Skeletal muscle satellite cell (primary cell): ENCODE results near the gene MMGT1.
"Not testable (repeated sequence)": the region's sequence is repeated elsewhere in the genome, so short reads cannot be mapped to it uniquely, and the experiment has no call there.

Source experiments
- H3K27me3 ChIP-seq: 2 replicates; pipeline ENCODE4 v1.7.0; 2013; ENCODE audit warnings: low read length; ENCODE audit not compliant: control insufficient read depth, insufficient read depth
- H3K36me3 ChIP-seq: 2 replicates; pipeline ENCODE4 v1.7.0; 2013; ENCODE audit warnings: mild to moderate bottlenecking, control low read depth, low read length; ENCODE audit not compliant: insufficient read depth
- H3K4me1 ChIP-seq: 2 replicates; pipeline ENCODE4 v1.7.0; 2013; ENCODE audit warnings: low read length; ENCODE audit not compliant: control insufficient read depth, insufficient read depth
- H3K4me2 ChIP-seq: 2 replicates; pipeline ENCODE4 v1.7.0; 2013; ENCODE audit warnings: mild to moderate bottlenecking, low read length
- H3K4me3 ChIP-seq: 2 replicates; pipeline ENCODE4 v1.7.0; 2013; ENCODE audit warnings: low read length
- H3K9ac ChIP-seq: 2 replicates; pipeline ENCODE4 v1.7.0; 2013; ENCODE audit warnings: mild to moderate bottlenecking, low read depth, low read length, moderate library complexity
- H3K9me3 ChIP-seq: replicated peaks from 2 replicates; pipeline ENCODE4 v1.7.0; 2013; ENCODE audit warnings: mild to moderate bottlenecking, control low read depth, low read length

MMGT1 gene

DNA sequence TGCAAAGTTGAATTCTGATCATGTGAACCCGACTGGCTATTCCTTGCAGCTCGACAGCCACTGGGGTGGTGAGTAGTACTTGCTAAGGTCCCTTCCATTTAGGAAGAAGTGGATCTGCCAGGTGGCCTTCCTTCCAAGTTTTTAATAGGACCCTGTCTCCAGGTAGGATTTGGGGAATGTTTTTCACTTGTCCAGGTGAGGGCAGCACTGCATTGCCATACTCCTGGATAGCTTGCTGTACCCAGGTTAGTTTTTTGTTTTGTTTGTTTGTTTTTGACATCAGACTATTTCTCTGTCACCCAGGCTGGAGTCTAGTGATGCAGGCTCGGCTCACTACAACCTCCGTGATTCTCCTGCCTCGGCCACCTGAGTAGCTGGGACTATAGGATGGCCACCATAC, 50.4 kb downstream of the MMGT1 start:
- Histone ChIP-seq H3K36me3 (no peaks in the 10 kb centered on the region), H3K4me1 (no peaks in the 10 kb centered on the region), H3K9ac (no peak overlapping the region), H3K4me3 (no peak overlapping the region), H3K9me3 (no peaks in the 10 kb centered on the region), H3K4me2 (no peak overlapping the region), H3K27me3 (peaks cover under 1% of the 10 kb centered on the region)

DNA sequence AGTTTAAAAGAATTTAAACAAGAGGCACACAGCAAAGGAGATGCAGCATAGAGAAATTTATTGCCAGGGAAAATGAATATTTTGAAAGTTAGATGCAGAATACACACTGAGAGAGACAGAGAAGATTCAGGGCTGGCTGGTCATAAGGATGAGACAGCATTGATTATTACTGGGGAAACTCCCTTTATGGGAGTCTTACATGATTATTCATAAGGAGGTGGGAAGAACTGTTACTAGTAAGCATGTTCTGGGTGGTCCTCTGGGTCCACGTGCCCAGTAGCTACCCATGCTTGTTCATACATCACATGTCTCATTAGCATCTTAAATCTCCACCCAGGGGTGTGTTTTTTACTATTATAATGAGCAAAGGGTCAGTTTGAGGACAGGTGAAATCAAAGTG, 53.3 kb downstream of the MMGT1 start:
- H3K9me3 ChIP-seq, H3K27me3 ChIP-seq, H3K9ac ChIP-seq, H3K4me2 ChIP-seq, H3K4me1 ChIP-seq, H3K4me3 ChIP-seq, H3K36me3 ChIP-seq: not testable (repeated sequence)

DNA sequence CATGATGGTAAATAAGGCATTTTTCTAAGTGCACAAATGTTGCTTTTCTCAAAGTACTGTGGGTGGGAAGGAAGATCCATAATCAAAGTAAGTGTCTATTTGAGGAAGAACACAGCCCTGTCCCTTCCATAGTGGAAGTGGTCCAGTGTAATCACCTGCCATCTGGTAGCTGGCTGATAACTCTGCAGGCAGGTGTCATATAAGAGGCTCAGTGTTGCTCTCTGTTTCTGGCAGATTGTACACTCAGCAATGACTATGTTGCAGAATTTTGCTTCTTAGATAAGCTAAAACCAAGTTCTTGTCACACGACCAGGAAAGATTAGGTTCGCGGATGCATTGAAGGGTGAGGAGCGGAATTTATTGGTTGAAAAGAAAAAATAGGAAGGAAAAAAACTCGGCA, 59.4 kb downstream of the MMGT1 start:
- Histone ChIP-seq H3K27me3 (peaks cover 8% of the 10 kb centered on the region), H3K4me3 (no peak overlapping the region), H3K9ac (no peak overlapping the region), H3K4me2 (no peak overlapping the region), H3K36me3 (no peaks in the 10 kb centered on the region), H3K4me1 (no peaks in the 10 kb centered on the region), H3K9me3 (no peaks in the 10 kb centered on the region)
